Activated gamma-delta T cell treated with Interleukin-2 at 50 U/mL for 16 hours (primary cell): Measurements from ENCODE around the gene ARL4A.

Experiments used
- DNase-seq: peaks from one replicate; pipeline ENCODE4 v3.0.0-alpha.2; 2020

Gene ARL4A

DNA sequence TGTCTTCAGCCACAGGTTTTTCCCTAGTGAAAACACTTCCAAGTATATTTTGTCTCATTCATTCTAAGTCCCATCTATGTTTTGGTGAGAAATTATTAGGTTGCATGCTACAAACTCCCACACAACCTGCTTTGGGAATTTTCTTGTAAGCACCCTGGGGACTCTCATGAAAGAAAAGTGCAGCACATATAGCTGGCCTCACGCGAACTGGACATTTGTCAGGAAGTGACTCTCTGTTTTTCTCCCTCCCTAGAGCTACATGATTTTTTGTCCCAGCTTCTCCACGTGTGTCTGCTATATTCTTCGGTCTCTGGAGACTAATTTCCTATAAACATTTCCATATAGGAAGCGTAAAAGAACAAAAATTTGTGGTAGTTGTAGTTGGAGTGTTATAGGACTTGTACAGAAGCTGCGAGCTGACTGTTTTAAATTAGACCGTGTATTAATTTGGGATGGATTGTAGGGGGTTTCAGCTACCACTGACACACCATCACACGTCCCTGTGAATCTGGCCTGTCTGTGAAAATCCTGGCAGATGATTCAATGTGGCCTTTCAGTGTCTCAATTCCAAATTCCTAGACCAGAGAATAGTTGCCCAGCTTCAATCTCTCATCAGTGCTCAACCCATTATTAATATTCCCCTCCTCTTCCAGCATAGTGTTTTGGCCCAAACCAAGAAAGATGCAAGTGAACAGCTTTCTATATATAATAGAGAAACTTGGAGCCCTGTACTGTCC, 40.2 kb downstream of the ARL4A start:
- DNase-seq, result no peak

- DNase-seq, result no peak
Measured at GRCh38 chr7:12728192-12728538, 40.7 kb downstream of the ARL4A start.

DNA sequence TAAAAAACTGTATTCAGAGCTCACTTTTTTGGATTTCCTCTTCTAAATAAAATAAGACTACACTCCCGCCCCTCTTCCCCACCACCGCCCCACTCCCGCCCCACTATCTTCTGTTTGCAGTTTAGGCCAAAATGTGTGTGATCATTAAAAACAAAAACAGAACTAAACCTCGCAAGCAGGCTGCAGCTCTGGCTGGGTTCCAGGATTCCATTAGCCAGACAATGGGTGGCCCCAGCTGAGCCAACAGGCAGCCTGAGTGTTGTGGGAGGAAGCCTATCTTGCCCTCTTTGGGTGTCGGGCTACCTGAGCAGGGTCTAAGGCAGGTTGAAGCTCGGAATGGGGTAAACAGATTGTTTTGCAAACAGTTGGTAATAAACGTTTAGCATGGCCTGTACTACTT, 41.7 kb downstream of the ARL4A start:
- DNase-seq, result no peak

- no peak for DNase-seq
Measured at GRCh38 chr7:12730523-12730922, 43.1 kb downstream of the ARL4A start.

GRCh38 chr7:12731214-12731656, 43.8 kb downstream of the ARL4A start:
- DNase-seq, result no peak

- no peak for DNase-seq
Measured at GRCh38 chr7:12731775-12732174, 44.3 kb downstream of the ARL4A start.

GRCh38 chr7:12732428-12732827, 45.0 kb downstream of the ARL4A start:
- DNase-seq, result no peak

DNA sequence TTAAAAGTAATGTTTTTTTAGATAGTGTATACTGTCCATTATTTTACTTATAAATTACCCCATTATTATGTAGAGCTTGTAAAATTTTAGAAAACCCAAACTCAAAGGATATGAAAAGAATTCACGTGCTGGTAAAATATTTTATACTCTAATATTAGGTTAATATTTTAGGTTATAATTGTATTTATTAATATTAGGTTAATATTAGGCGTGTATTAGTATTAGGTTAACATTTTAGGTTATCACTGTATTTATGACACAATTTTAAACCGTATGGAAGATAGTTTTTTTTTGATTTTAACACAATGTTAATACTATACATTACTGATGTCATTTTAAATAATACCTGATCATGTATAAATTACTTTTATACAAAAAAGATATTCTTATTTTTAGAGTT, 48.5 kb downstream of the ARL4A start:
- no peak for DNase-seq

DNA sequence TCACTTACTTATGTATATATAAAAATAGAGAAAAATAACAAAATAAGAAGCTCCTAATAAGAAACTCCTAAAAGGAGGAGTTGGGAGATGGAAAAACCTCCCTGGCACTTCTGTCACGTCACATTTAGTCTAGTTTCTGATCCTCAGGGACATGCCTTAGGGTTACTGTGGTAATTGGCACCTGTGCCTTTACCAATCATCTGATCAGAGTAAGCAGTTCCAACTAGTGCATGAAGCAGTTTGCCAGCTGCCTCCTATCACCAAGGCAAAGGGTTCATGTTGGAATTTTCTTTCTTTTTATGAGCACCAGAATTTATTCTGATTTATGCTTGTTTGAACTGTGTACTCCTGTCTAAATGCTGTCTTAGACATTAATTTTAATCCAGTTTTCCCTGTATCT, 49.9 kb downstream of the ARL4A start:
- no peak for DNase-seq

- DNase-seq, result no peak
Measured at GRCh38 chr7:12737836-12738235, 50.4 kb downstream of the ARL4A start.

DNA sequence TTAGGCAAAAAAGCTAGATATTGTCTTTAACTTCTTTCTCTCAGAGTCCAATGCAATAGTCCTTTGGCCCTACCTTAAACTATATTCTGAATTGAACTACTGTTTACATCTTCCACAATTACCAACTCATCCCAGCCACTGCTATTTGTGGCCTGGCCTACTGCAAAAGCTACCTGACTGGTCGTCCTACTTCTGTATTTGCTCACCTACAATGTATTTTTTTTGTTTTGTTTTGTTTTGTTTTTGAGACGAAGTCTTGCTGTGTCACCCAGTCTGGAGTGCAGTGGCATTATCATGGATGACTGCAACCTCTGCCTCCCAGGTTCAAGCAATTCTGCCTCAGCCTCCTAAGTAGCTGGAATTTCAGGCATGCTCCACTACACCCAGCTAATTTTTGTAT, 51.2 kb downstream of the ARL4A start:
- DNase-seq, result no peak
